Osteoblast (primary cell): ENCODE measurements around the gene CCDC50. TPM values are rescaled to one million over a fixed set of nuclear protein-coding genes. Genes with fewer than 3 reads are reported as not detected.

ENCODE experiments used
- DNase-seq: peaks from one replicate; pipeline ENCODE4 v3.0.0; 2011; ENCODE audit warnings: low spot score, mixed read lengths; ENCODE audit not compliant: insufficient read length; ENCODE audit errors: missing footprints
- H2AFZ ChIP-seq: 2 replicates; pipeline ENCODE4 v1.6.0; 2011; ENCODE audit warnings: mild to moderate bottlenecking, low read length
- H3K27ac ChIP-seq: 2 replicates; pipeline ENCODE4 v1.5.1; 2011; ENCODE audit warnings: mild to moderate bottlenecking, low read depth, low read length, moderate library complexity
- H3K27me3 ChIP-seq: 2 replicates; pipeline ENCODE4 v1.6.0; 2012; ENCODE audit warnings: mild to moderate bottlenecking, control low read depth, inconsistent platforms, low read length, moderate library complexity; ENCODE audit not compliant: insufficient read depth
- H3K36me3 ChIP-seq: 2 replicates; pipeline ENCODE4 v1.5.1; 2011; ENCODE audit warnings: mild to moderate bottlenecking, low read length, control low read depth, moderate library complexity; ENCODE audit not compliant: insufficient read depth
- H3K4me1 ChIP-seq: 2 replicates; pipeline ENCODE4 v1.5.1; 2011; ENCODE audit warnings: mild to moderate bottlenecking, low read length, control low read depth, moderate library complexity; ENCODE audit not compliant: insufficient read depth
- H3K4me2 ChIP-seq: 2 replicates; pipeline ENCODE4 v1.6.0; 2011; ENCODE audit warnings: mild to moderate bottlenecking, low read length; ENCODE audit not compliant: insufficient read depth
- H3K4me3 ChIP-seq: fragments of 200-600 bp; sonication (generic); 3 replicates; pipeline ENCODE4 v1.5.1; 2012; ENCODE audit warnings: mild to moderate bottlenecking, low read length, inconsistent platforms; ENCODE audit not compliant: insufficient read depth
- H3K79me2 ChIP-seq: 2 replicates; pipeline ENCODE4 v1.6.0; 2012; ENCODE audit warnings: mild to moderate bottlenecking, low read length, control low read depth, inconsistent platforms; ENCODE audit not compliant: insufficient read depth
- H3K9me3 ChIP-seq: 2 replicates; pipeline ENCODE4 v1.5.1; 2011; ENCODE audit warnings: low read depth, low read length, control low read depth
- H4K20me1 ChIP-seq: 2 replicates; pipeline ENCODE4 v1.6.0; 2012; ENCODE audit warnings: mild to moderate bottlenecking, low read length, control low read depth; ENCODE audit not compliant: insufficient read depth
- CTCF ChIP-seq: IDR thresholded peaks from 2 replicates; pipeline ENCODE4 v1.5.1; 2011; ENCODE audit warnings: mild to moderate bottlenecking, low read depth, low read length, moderate library complexity; ENCODE audit errors: extremely low read depth
- total RNA-seq: library from RNA; depleted of rRNA; stranded (reverse); fragments of >200 nt; gene quantifications from 2 replicates; pipeline ENCODE4 v1.2.3, GENCODE V29; 2012

CCDC50 gene
- total RNA-seq, 1 donor = 78.2 TPM

- no peaks in the 10 kb centered on the region for H3K27me3 ChIP-seq
- no peak overlapping the region for H3K4me3 ChIP-seq
- TF ChIP-seq CTCF = no peak
- no peak overlapping the region for H3K27ac ChIP-seq
- H3K79me2 ChIP-seq = peaks cover 6% of the 10 kb centered on the region
- no peak overlapping the region for H3K4me2 ChIP-seq
- no peak overlapping the region for H2AFZ ChIP-seq
- DNase-seq = no peak
- no peaks in the 10 kb centered on the region for H4K20me1 ChIP-seq
- no peaks in the 10 kb centered on the region for H3K9me3 ChIP-seq
- peaks cover 4% of the 10 kb centered on the region for H3K4me1 ChIP-seq
- H3K36me3 ChIP-seq = no peaks in the 10 kb centered on the region
Measured at GRCh38 chr3:191324936-191325335, 4.3 kb upstream of the CCDC50 start.

GRCh38 chr3:191327526-191327925, 1.7 kb upstream of the CCDC50 start:
- Histone ChIP-seq H3K27ac (no peak overlapping the region), H3K36me3 (no peaks in the 10 kb centered on the region), H3K9me3 (no peaks in the 10 kb centered on the region), H3K27me3 (no peaks in the 10 kb centered on the region), H4K20me1 (no peaks in the 10 kb centered on the region), H3K4me2 (no peak overlapping the region), H3K79me2 (peaks cover 32% of the 10 kb centered on the region), H3K4me1 (peaks cover 13% of the 10 kb centered on the region), H2AFZ (peak overlapping the region; percentile 29), H3K4me3 (no peak overlapping the region)
- DNase-seq = no peak
- no peak for TF ChIP-seq CTCF

GRCh38 chr3:191328383-191328961, 722 bp upstream of the CCDC50 start:
- H3K79me2 ChIP-seq = peaks cover 41% of the 10 kb centered on the region
- peaks cover 16% of the 10 kb centered on the region for H3K4me1 ChIP-seq
- no peaks in the 10 kb centered on the region for H3K27me3 ChIP-seq
- H3K4me3 ChIP-seq = peak overlapping the region; percentile 88
- peak overlapping the region; percentile 95 for H2AFZ ChIP-seq
- H3K36me3 ChIP-seq = no peaks in the 10 kb centered on the region
- no peak for DNase-seq
- H3K9me3 ChIP-seq = no peaks in the 10 kb centered on the region
- H3K4me2 ChIP-seq = peak overlapping the region; percentile 85
- H4K20me1 ChIP-seq = no peaks in the 10 kb centered on the region
- TF ChIP-seq CTCF = no peak
- H3K27ac ChIP-seq = peak overlapping the region; percentile 89

- Histone ChIP-seq H3K36me3 (no peaks in the 10 kb centered on the region), H3K79me2 (peaks cover 55% of the 10 kb centered on the region), H2AFZ (peak within 1 kb of the TSS; percentile 95), H3K9me3 (no peaks in the 10 kb centered on the region), H3K27me3 (no peaks in the 10 kb centered on the region), H3K4me2 (peak within 1 kb of the TSS; percentile 85), H3K27ac (peak within 1 kb of the TSS; percentile 89), H3K4me1 (peaks cover 16% of the 10 kb centered on the region), H4K20me1 (no peaks in the 10 kb centered on the region), H3K4me3 (peak within 1 kb of the TSS; percentile 88)
- peak; percentile 83 for DNase-seq
- no peak for TF ChIP-seq CTCF
Measured at GRCh38 chr3:191329654-191330529, 698 bp downstream of the CCDC50 start, which contains the start of gene UTS2B. Gene UTS2B, minus strand, starts transcription at chr3:191330526. Its CDS starts 48,337 bp downstream, at chr3:191282189.
